Measurements from ENCODE around the gene APLF.

DNA sequence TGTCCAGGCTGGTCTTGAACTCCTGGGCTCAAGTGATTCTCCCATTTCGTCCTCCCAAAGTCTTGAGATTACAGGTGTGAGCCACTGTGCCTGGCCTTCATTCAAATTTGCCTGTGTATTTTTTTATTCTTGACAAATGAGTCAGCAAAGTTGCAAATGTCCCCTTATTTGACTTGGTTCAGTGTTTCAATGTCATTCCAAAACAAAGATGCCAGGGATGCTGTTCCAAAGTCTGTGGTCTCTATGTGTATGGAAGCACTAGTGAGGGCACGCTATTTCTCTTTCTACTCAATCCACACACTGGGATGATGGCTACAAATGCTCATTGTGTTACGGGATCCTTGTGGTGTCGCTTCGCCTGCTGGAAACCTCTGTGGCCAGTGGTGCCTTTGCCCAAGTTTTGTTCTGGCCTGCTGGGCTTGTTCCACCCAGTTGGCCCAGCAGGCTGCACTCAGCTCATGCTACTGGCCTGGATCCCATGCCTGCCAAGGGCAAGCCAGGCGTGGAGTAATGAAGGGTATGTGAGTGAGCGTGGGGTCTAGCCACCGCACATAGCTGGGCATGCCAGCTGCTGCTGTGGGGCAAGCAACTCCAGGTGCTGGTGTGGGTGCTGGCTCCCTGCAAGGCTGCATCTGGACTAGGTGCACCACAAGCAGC lies 35.9 kb upstream of the APLF start:
- TF ChIP-seq, protein P1, sequence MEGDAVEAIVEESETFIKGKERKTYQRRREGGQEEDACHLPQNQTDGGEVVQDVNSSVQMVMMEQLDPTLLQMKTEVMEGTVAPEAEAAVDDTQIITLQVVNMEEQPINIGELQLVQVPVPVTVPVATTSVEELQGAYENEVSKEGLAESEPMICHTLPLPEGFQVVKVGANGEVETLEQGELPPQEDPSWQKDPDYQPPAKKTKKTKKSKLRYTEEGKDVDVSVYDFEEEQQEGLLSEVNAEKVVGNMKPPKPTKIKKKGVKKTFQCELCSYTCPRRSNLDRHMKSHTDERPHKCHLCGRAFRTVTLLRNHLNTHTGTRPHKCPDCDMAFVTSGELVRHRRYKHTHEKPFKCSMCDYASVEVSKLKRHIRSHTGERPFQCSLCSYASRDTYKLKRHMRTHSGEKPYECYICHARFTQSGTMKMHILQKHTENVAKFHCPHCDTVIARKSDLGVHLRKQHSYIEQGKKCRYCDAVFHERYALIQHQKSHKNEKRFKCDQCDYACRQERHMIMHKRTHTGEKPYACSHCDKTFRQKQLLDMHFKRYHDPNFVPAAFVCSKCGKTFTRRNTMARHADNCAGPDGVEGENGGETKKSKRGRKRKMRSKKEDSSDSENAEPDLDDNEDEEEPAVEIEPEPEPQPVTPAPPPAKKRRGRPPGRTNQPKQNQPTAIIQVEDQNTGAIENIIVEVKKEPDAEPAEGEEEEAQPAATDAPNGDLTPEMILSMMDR (IDR thresholded peaks at IDR 0.05; ENCODE audit: insufficient read depth, low read length), result no peak
- TF ChIP-seq, protein P2, sequence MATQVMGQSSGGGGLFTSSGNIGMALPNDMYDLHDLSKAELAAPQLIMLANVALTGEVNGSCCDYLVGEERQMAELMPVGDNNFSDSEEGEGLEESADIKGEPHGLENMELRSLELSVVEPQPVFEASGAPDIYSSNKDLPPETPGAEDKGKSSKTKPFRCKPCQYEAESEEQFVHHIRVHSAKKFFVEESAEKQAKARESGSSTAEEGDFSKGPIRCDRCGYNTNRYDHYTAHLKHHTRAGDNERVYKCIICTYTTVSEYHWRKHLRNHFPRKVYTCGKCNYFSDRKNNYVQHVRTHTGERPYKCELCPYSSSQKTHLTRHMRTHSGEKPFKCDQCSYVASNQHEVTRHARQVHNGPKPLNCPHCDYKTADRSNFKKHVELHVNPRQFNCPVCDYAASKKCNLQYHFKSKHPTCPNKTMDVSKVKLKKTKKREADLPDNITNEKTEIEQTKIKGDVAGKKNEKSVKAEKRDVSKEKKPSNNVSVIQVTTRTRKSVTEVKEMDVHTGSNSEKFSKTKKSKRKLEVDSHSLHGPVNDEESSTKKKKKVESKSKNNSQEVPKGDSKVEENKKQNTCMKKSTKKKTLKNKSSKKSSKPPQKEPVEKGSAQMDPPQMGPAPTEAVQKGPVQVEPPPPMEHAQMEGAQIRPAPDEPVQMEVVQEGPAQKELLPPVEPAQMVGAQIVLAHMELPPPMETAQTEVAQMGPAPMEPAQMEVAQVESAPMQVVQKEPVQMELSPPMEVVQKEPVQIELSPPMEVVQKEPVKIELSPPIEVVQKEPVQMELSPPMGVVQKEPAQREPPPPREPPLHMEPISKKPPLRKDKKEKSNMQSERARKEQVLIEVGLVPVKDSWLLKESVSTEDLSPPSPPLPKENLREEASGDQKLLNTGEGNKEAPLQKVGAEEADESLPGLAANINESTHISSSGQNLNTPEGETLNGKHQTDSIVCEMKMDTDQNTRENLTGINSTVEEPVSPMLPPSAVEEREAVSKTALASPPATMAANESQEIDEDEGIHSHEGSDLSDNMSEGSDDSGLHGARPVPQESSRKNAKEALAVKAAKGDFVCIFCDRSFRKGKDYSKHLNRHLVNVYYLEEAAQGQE (IDR thresholded peaks at IDR 0.05; ENCODE audit: insufficient replicate concordance, low read depth), result no peak
- TF ChIP-seq GABPA (IDR thresholded peaks at IDR 0.05; ENCODE audit: low read depth), result no peak
- no peak for TF ChIP-seq POLR2AphosphoS5 (IDR thresholded peaks at IDR 0.05; ENCODE audit: low read depth)

All from HL-60 (cell line).